ENCODE measurements around the gene CD79A.

GRCh38 chr19:41848666-41849065 is 28.4 kb upstream of the CD79A start:
- no peak for TF ChIP-seq POLR2A (IDR thresholded peaks at IDR 0.05)
- no peak for TF ChIP-seq CTCF (IDR thresholded peaks at IDR 0.05)

Measured in breast epithelium (tissue), 3 donors.